Superior temporal gyrus (tissue), 1 donor: Measurements from ENCODE around the gene RIF1.

Experiments used
- DNase-seq: peaks from one replicate; pipeline ENCODE4 v3.0.0-alpha.2; 2016; ENCODE audit errors: extremely low spot score

The RIF1 gene

GRCh38 chr2:151522556-151522955 lies 112.9 kb downstream of the RIF1 start:
- DNase-seq, result no peak

GRCh38 chr2:151523850-151524249 lies 114.1 kb downstream of the RIF1 start:
- no peak for DNase-seq

GRCh38 chr2:151525821-151526373 lies 116.2 kb downstream of the RIF1 start:
- DNase-seq, result no peak

GRCh38 chr2:151526572-151527090 lies 116.9 kb downstream of the RIF1 start:
- DNase-seq, result no peak
